Fibroblast of mammary gland (primary cell): ENCODE data around the gene EVC.

ENCODE experiments used
- DNase-seq: peaks from one replicate; pipeline ENCODE4 v3.0.0-alpha.2; 2010; ENCODE audit warnings: low read depth
- H3K4me3 ChIP-seq: 2 replicates; pipeline ENCODE4 v1.5.1; 2011; ENCODE audit warnings: low read depth, mild to moderate bottlenecking, low read length, moderate library complexity; ENCODE audit not compliant: control insufficient read depth
- TF ChIP-seq, protein P1 (sequence below): conservative IDR thresholded peaks from 2 replicates; pipeline ENCODE4 v1.5.1; 2011; ENCODE audit warnings: low read depth, low read length, inconsistent platforms; ENCODE audit not compliant: control insufficient read depth, insufficient read depth

EVC gene

DNA sequence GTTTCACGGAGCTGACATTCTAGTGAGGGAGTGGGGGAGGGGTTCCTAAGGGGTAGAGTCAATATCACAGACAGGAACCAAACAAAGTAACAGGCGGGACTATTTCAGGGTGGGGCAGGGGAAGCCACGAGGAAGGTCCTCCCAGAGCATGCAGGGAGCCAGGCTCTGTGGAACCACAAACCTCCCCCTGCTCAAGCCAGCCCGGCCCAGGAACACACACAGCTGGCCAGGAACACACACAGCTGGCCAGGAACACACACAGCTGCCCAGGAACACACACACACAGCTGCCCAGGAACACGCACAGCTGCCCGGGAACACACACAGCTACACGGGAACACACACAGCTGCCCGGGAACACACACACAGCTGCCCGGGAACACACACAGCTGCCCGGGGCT lies 27.4 kb upstream of the EVC start:
- TF ChIP-seq, protein P1, sequence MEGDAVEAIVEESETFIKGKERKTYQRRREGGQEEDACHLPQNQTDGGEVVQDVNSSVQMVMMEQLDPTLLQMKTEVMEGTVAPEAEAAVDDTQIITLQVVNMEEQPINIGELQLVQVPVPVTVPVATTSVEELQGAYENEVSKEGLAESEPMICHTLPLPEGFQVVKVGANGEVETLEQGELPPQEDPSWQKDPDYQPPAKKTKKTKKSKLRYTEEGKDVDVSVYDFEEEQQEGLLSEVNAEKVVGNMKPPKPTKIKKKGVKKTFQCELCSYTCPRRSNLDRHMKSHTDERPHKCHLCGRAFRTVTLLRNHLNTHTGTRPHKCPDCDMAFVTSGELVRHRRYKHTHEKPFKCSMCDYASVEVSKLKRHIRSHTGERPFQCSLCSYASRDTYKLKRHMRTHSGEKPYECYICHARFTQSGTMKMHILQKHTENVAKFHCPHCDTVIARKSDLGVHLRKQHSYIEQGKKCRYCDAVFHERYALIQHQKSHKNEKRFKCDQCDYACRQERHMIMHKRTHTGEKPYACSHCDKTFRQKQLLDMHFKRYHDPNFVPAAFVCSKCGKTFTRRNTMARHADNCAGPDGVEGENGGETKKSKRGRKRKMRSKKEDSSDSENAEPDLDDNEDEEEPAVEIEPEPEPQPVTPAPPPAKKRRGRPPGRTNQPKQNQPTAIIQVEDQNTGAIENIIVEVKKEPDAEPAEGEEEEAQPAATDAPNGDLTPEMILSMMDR, result no peak
- DNase-seq, result no peak
- H3K4me3 ChIP-seq, result no peak overlapping the region

DNA sequence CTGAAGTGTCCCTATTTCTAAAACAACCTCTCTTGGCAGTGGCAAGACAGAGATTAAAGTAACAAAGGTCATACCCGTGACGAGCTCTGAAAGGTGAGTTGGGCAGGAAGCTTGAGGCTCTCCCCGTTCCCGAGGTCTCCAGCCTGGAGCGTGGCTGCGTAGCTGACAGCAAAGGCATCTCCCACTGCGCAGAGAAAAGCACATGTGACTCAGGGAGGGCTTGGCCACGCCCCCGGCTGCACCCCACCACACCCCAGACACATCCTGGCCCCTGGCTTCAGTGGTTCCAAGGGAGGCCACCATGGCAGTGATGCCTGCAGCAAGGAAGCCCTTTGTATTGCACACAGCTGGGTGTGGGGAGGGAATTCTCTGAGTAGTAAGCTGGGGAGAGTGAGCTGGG lies 25.7 kb upstream of the EVC start:
- no peak overlapping the region for H3K4me3 ChIP-seq
- TF ChIP-seq, protein P1, result no peak
- DNase-seq, result no peak

DNA sequence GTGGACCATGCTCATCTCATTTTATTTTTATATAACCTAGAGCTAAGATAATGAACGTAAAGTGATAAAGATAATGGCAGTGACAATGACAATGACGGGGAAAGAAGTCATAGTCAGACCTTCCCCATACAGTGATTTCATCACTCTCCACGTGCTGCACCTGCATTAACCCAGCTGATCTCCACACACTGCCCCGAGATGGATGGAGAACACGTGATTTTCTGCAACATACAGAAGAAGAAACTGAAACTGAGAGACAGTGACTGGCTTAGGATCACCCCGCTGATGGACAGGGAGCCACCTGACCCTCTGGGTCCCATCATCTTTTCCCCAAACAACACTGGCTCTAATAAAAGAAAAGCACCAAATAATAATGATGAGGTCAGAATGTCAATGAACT lies 24.7 kb upstream of the EVC start:
- no peak for DNase-seq
- TF ChIP-seq, protein P1, result no peak
- no peak overlapping the region for H3K4me3 ChIP-seq

DNA sequence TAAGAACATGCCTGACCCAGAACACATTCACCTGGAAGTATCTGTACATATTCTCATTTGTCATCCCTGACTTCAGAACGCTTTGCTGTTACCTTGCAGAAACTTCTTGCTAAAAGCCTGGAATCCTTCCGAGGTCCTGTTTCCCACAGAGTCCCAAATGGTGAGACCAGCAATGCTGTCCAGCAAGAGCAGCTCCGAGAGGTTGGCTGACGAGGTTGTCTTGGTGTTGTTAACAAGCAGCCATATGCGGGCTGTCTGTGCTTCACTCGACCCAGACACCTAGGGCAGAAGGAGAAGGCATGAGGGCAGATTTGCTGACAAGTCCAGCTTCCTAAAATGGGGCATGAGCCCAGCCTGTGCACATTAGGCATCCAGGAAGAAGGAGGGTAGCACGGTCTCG lies 21.9 kb upstream of the EVC start:
- no peak for DNase-seq
- TF ChIP-seq, protein P1, result no peak
- H3K4me3 ChIP-seq, result no peak overlapping the region

DNA sequence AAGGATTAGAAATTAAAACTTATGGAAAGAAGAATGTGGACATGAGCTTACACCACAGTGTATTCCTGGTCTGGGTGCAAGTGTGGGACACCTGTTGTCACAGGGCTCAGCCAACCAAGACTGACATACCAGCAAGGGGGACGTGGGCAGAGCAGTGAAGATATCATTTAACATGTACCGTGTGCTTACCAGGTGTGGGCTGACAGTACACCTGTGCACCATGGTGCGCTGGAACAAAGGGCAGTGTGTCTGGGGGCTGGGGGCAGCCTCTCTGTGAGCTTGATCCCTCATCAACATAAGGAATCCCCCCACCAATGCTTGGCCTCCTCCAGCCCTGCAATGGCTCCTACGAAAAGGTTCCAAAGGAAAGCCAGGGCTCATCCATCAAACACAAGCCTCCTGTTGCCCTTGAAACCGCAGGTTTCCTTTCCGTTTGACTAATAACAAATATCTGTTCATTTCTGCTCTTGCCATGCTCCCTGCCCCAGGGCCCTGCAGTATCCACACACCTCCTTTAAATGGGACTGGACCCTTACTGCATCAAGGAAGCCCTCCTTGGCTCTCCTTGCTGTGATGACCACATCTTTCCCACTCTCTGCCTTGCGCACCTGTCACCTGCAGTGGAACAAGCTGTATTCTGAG lies 19.4 kb upstream of the EVC start:
- TF ChIP-seq, protein P1, result no peak
- DNase-seq, result no peak

DNA sequence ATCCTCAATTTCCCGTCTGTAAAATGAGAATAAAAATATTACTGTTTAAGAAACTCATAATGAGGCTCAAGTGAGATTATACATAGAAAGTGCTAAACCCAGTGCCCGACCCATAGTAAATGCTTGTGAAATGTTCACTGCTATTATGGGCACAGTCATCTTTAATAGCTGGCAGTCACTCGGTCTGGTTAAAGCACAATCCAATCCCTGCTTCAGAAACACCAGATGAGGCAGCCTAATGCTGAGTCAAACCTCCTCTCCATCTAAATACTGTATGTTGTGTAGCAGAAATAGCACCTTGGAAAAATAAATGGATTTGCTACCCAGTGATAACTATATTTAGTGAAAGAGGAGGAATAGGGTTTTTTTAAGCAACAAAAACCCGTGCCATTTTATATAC lies 17.1 kb upstream of the EVC start:
- TF ChIP-seq, protein P1, result no peak
- no peak overlapping the region for H3K4me3 ChIP-seq
- DNase-seq, result no peak

More for the DNA sequence above, 19.4 kb upstream of the EVC start:
- H3K4me3 ChIP-seq, result no peak overlapping the region

DNA sequence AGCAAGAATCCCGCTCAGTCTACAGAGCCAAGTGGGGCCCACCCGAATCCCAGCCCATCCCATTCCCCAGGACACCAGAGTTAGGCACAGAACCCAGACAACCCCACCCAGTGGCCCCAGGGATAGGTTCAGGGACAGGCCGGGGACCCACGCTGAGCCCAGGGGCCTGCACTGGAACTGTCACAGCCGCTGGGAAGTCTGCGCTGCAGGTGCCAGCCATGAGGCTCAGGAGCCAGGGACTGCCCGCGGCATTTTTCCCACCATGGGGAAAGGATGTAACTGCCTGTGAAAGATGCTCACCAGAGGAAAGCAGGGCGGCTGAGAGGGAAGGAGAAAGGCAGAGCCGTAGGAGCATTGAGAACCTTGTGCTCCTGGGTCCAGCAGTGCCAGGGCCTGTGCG lies 14.7 kb upstream of the EVC start:
- TF ChIP-seq, protein P1, result no peak
- no peak for DNase-seq
- no peak overlapping the region for H3K4me3 ChIP-seq
